Pancreas (tissue), 10 donors: Measurements from ENCODE around the gene SNCA. TPM values are rescaled to one million over a fixed set of nuclear protein-coding genes. Genes with fewer than 3 reads are reported as not detected.

Experiments used
- ATAC-seq, 4 donors: fragments of 200-7000 bp; cut with Tn5 transposase; one replicate each; pipeline versions ENCODE4 v1.8.0 to v1.9.1; 2020; ENCODE audit warnings: mild to moderate bottlenecking in 4 of 4, moderate library complexity in 4 of 4
- DNase-seq, 6 donors: peaks; one replicate each; pipeline ENCODE4 v3.0.0-alpha.2; 2020
- FAIRE-seq: peaks from 2 replicates; lab custom pipeline; 2012; peaks lifted over from hg19 to GRCh38; lab: Jason Lieb, UNC
- H3K27ac ChIP-seq, 4 donors: fragments of 200-600 bp; sonication (generic); 1 replicate in 3 of 4; 2 replicates in 1 of 4; pipeline versions ENCODE4 v1.5.0 to v1.8.0; 2020
- H3K27me3 ChIP-seq, 4 donors: fragments of 200-600 bp; one replicate each; pipeline ENCODE4 v1.8.0; 2021
- H3K36me3 ChIP-seq, 3 donors: fragments of 200-600 bp; sonication (generic) in 1 of 3; one replicate each; pipeline versions ENCODE4 v1.5.0 to v1.8.0; 2020 to 2021
- H3K4me1 ChIP-seq, 3 donors: fragments of 200-600 bp; one replicate each; pipeline ENCODE4 v1.8.0; 2021
- H3K4me3 ChIP-seq, 4 donors: fragments of 200-600 bp; sonication (generic) in 2 of 4; one replicate each; pipeline versions ENCODE4 v1.5.0 to v1.8.0; 2020 to 2021
- H3K9me3 ChIP-seq, 4 donors: fragments of 200-600 bp; one replicate each; pipeline ENCODE4 v1.8.0; 2021
- CTCF ChIP-seq, 4 donors: fragments of 200-600 bp; sonication (generic) in 3 of 4; IDR thresholded peaks; one replicate each; pipeline versions ENCODE4 v1.5.0 to v1.8.0; 2021; ENCODE audit warnings: antibody characterized with exemption in 4 of 4
- WGBS, 2 donors: extraction: QIAGEN DNeasy Blood & Tissue Kit; methylation state at CpG; one replicate each; pipeline ENCODE4 v1.1.7; 2013; 5-methylcytosine and 5-hydroxymethylcytosine counted together
- intact Hi-C, 3 donors: fragments of 100-400 bp; cut with DNase I; formaldehyde crosslinking; loops; one replicate each; pipeline versions ENCODE4 v1.11.1 to v1.14.2; 2022
- polyA plus RNA-seq, 2 donors: library from polyadenylated mRNA; stranded (reverse); fragments of 200-250 nt; gene quantifications; one replicate each; pipeline ENCODE4 v1.2.3, GENCODE V29; 2013
- total RNA-seq, 6 donors: library from RNA; stranded (reverse); fragmentation: NEBNext Ultra II Directional in 4 of 6; extraction: Animal tissue kit (Norgen Biotek cat#: 25700) in 4 of 6; gene quantifications; one replicate each; pipeline versions ENCODE4 v1.2.1 to v1.2.4, GENCODE V29; 2021 to 2023
- donor health status: healthy with polysubstance abuse.
- donor health status: DM: no; HTN: no; CAD: no; lungs with moderate emphysema.
- donor health status: DM: no; HTN: no; CAD: no.
- donor health status: control.
- donor health status: control.
- donor health status: Bipolar disorder and iron deficiency.
- donor health status: DM: yes; HTN: yes; CAD: no.
- donor health status: DM: no; HTN: no; CAD: no.
- donor health status: DM: no; HTN: no; CAD: no.
- donor health status: DM: yes; HTN: yes; CAD: no.

Gene SNCA
- total and polyA plus RNA-seq, 8 donors, result 0.23 to 5.6 (median 1.7) TPM

- TF ChIP-seq CTCF (IDR thresholded peaks at IDR 0.05), result no peak
Measured at GRCh38 chr4:89807441-89808140, 29.4 kb downstream of the SNCA start.

GRCh38 chr4:89805297-89805696 is 31.7 kb downstream of the SNCA start:
- no peak for TF ChIP-seq CTCF (IDR thresholded peaks at IDR 0.05)
- ATAC-seq (no peak), DNase-seq (no peak), FAIRE-seq (no peak)
- Histone ChIP-seq H3K27me3 (no peaks in the 10 kb centered on the region), H3K27ac (no peak overlapping the region), H3K4me1 (no peaks in the 10 kb centered on the region), H3K36me3 (no peaks in the 10 kb centered on the region), H3K4me3 (no peak overlapping the region), H3K9me3 (no peaks in the 10 kb centered on the region)
- WGBS, 2 donors, result 21 to 28% methylated on average over 2 of the region's 2 CpGs
- intact Hi-C loops, result no loop called here

More at GRCh38 chr4:89807441-89808140, 29.4 kb downstream of the SNCA start:
- intact Hi-C loops, result no loop called here
- H3K27me3 ChIP-seq, result no peaks in the 10 kb centered on the region
- DNase-seq, result no peak
- H3K36me3 ChIP-seq, result no peaks in the 10 kb centered on the region
- H3K4me1 ChIP-seq, result no peaks in the 10 kb centered on the region
- FAIRE-seq, result no peak
- no peak overlapping the region for H3K27ac ChIP-seq
- no peak overlapping the region for H3K4me3 ChIP-seq
- ATAC-seq, result no peak
- 69 to 70% methylated on average over 6 of the region's 6 CpGs for WGBS, 2 donors
- no peaks in the 10 kb centered on the region for H3K9me3 ChIP-seq

GRCh38 chr4:89803915-89804314 is 33.0 kb downstream of the SNCA start:
- no peak for TF ChIP-seq CTCF (IDR thresholded peaks at IDR 0.05)
- Histone ChIP-seq H3K4me3 (no peak overlapping the region), H3K4me1 (no peaks in the 10 kb centered on the region), H3K9me3 (no peaks in the 10 kb centered on the region), H3K36me3 (no peaks in the 10 kb centered on the region), H3K27me3 (no peaks in the 10 kb centered on the region), H3K27ac (no peak overlapping the region)
- DNase-seq, result no peak
- FAIRE-seq, result no peak
- intact Hi-C loops, result no loop called here
- no peak for ATAC-seq
- WGBS, 2 donors, result 61 to 66% methylated on average over 4 of the region's 4 CpGs

DNA sequence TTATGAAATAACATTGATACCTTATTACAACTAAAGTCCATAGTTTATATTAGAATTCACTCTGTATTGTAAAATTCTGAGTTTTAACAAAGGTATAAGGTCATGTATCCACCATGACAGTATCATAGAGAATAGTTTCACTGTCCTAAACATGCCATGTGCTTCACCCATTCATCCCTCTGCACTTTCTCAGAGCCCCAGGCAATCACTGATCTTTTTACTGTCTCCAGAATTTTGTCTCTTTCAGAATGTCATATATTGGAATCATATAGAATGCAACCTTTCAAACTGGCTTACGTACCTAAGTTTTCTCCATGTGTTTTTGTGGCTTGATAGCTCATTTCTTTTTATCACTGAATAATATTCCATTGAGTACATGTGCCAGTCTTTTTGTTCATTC is 33.9 kb downstream of the SNCA start:
- H3K27ac ChIP-seq, result no peak overlapping the region
- no peaks in the 10 kb centered on the region for H3K4me1 ChIP-seq
- intact Hi-C loops, result no loop called here
- FAIRE-seq (no peak), DNase-seq (no peak), ATAC-seq (no peak)
- 96 to 97% methylated on average over 1 of the region's 1 CpG for WGBS, 2 donors
- no peak for TF ChIP-seq CTCF (IDR thresholded peaks at IDR 0.05)
- no peaks in the 10 kb centered on the region for H3K9me3 ChIP-seq
- H3K27me3 ChIP-seq, result no peaks in the 10 kb centered on the region
- H3K36me3 ChIP-seq, result no peaks in the 10 kb centered on the region
- H3K4me3 ChIP-seq, result no peak overlapping the region

DNA sequence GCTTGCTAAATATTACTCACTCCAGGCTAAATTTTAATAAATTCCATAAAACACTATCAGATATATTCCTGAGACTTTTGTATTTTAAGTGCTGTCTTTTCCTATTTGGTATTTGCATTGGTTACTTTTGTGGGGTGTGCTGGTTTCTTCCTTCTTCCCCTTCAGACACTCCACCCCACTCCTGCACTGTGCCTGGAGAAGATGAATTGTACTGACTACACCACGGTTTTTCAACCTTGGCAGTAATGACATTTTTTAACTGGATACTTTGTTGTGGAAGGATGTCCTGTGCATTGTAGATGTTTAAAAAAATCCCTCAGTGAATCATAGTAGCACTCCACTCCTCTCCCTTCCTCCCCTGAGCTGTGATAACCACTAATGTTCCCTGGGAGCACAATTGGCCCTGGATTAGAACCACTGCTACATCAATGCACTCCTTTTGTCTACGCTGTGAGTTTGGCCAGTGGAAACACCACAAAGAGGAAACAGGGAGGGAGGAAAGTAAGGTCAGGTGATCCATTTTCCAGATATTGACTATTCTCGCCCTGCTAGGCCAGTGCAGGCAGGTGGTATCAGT is 36.3 kb downstream of the SNCA start:
- intact Hi-C loops, result no loop called here
- ATAC-seq (no peak), FAIRE-seq (no peak), DNase-seq (no peak)
- no peaks in the 10 kb centered on the region for H3K9me3 ChIP-seq
- 61% methylated on average over 3 of the region's 3 CpGs for WGBS, 2 donors
- H3K36me3 ChIP-seq, result no peaks in the 10 kb centered on the region
- H3K4me1 ChIP-seq, result no peaks in the 10 kb centered on the region
- no peak for TF ChIP-seq CTCF (IDR thresholded peaks at IDR 0.05)
- H3K4me3 ChIP-seq, result no peak overlapping the region
- H3K27ac ChIP-seq, result no peak overlapping the region
- H3K27me3 ChIP-seq, result no peaks in the 10 kb centered on the region
